AG04450 (cell line): Measurements from ENCODE around the gene TMEM229B. TPM values are rescaled to one million over a fixed set of nuclear protein-coding genes. Genes with fewer than 3 reads are reported as not detected.

Experiments
- CTCF ChIA-PET: fragments of 300-600, 350-600 bp; formaldehyde crosslinking; extraction: SDS; loops from one replicate; lab custom pipeline; 2022; ENCODE audit warnings: antibody characterized with exemption, inconsistent platforms; lab: Charles Lee
- POLR2A ChIA-PET: fragments of 350-600 bp; formaldehyde crosslinking; extraction: SDS; loops from one replicate; lab custom pipeline; 2021; ENCODE audit warnings: antibody characterized with exemption, inconsistent platforms; lab: Yijun Ruan, JAX
- DNase-seq: peaks from one replicate; pipeline ENCODE4 v3.0.0-alpha.2; 2011; ENCODE audit warnings: low read depth, low spot score
- H3K27ac ChIP-seq: one replicate; pipeline ENCODE4 v1.5.1; 2012; ENCODE audit warnings: low read depth, low read length, control low read depth
- H3K27me3 ChIP-seq: one replicate; pipeline ENCODE4 v1.6.0; 2012; ENCODE audit warnings: low read length; ENCODE audit not compliant: control insufficient read depth, insufficient read depth
- H3K4me3 ChIP-seq: 2 replicates; pipeline ENCODE4 v1.5.1; 2011; ENCODE audit warnings: mild to moderate bottlenecking, low read depth, low read length, control low read depth
- H3K9me3 ChIP-seq: 2 replicates; pipeline ENCODE4 v1.5.1; 2012; ENCODE audit warnings: low read length; ENCODE audit not compliant: control insufficient read depth, insufficient read depth
- polyA plus RNA-seq: library from polyadenylated mRNA; depleted of rRNA; stranded (reverse); fragments of >200 nt; gene quantifications from 2 replicates; pipeline ENCODE4 v1.2.3, GENCODE V29; 2011
- TF ChIP-seq, protein P1 (sequence below): IDR thresholded peaks from 2 replicates; pipeline ENCODE4 v1.5.1; 2011; ENCODE audit warnings: low read depth, low read length, control low read depth, inconsistent platforms

The TMEM229B gene
- polyA plus RNA-seq, 1 experiment: 0.07 TPM

- Histone ChIP-seq H3K27ac (no peak overlapping the region), H3K4me3 (no peak overlapping the region), H3K27me3 (peaks cover 10% of the 10 kb centered on the region), H3K9me3 (no peaks in the 10 kb centered on the region; the same call in 1 of the 2 replicates)
- ChIA-PET CTCF (no interaction called here), POLR2A (no interaction called here)
- TF ChIP-seq, protein P1, sequence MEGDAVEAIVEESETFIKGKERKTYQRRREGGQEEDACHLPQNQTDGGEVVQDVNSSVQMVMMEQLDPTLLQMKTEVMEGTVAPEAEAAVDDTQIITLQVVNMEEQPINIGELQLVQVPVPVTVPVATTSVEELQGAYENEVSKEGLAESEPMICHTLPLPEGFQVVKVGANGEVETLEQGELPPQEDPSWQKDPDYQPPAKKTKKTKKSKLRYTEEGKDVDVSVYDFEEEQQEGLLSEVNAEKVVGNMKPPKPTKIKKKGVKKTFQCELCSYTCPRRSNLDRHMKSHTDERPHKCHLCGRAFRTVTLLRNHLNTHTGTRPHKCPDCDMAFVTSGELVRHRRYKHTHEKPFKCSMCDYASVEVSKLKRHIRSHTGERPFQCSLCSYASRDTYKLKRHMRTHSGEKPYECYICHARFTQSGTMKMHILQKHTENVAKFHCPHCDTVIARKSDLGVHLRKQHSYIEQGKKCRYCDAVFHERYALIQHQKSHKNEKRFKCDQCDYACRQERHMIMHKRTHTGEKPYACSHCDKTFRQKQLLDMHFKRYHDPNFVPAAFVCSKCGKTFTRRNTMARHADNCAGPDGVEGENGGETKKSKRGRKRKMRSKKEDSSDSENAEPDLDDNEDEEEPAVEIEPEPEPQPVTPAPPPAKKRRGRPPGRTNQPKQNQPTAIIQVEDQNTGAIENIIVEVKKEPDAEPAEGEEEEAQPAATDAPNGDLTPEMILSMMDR: no peak
- no peak for DNase-seq
These were observed 15.0 kb downstream of the TMEM229B start for GRCh38 chr14:67473290-67474082.

DNA sequence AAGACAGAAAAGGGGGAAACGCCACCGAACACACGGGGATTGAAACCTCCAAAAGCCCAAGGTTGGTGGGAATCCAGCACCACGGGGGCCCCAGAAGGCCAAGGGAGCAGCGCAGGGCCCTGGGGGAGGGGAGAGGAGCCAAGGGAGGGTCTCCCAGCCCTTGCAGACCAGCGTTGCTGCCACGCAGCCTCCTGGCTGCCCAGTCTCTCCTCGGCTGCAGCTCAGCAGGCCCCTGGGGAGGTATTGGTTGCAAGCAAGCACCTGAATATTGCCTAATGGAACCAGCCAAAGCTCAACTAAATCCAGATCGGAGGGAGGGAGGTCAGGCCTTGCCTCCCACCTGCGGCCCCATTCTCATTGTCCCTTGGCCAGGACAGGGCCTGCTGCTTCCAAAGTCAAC lies 15.8 kb downstream of the TMEM229B start:
- H3K9me3 ChIP-seq: no peaks in the 10 kb centered on the region; the same call in 1 of the 2 replicates
- ChIA-PET CTCF (no interaction called here), POLR2A (no interaction called here)
- no peak overlapping the region for H3K4me3 ChIP-seq
- TF ChIP-seq, protein P1: no peak
- H3K27ac ChIP-seq: no peak overlapping the region
- H3K27me3 ChIP-seq: peaks cover 13% of the 10 kb centered on the region
- DNase-seq: no peak

DNA sequence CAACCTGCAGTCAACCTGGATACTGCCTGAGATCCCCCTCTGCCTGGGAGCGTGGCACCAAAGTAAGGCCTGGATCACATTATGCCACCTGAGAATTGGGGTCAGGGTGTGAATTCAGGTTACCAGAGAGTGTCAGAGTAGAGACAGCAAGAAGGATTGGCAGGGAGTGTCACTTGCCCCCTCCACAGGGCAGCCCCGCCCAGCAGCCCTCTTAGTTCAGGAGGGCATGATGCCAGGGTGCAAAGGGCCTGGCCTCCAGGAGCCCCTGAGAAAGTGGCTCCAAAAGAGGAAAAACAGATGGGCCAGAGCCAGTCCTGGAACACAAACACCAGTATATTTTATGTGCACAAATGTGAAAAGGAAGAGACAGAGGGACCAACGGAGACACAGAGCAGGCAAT lies 18.6 kb downstream of the TMEM229B start:
- Histone ChIP-seq H3K27me3 (peaks cover 21% of the 10 kb centered on the region), H3K27ac (no peak overlapping the region), H3K9me3 (no peaks in the 10 kb centered on the region; the same call in 1 of the 2 replicates), H3K4me3 (no peak overlapping the region)
- no peak for DNase-seq
- POLR2A ChIA-PET: no interaction called here
- CTCF ChIA-PET: interaction anchor here (0.7 kb wide), 1 partner anchor 102 kb away, joined by 3 read pairs; no protein-coding TSS in a partner anchor
- TF ChIP-seq, protein P1: no peak

GRCh38 chr14:67468378-67468730 lies 20.2 kb downstream of the TMEM229B start:
- Histone ChIP-seq H3K27ac (no peak overlapping the region), H3K4me3 (no peak overlapping the region), H3K9me3 (no peaks in the 10 kb centered on the region; the same call in 1 of the 2 replicates), H3K27me3 (peaks cover 21% of the 10 kb centered on the region)
- DNase-seq: no peak
- ChIA-PET POLR2A (no interaction called here), CTCF (no interaction called here)
- TF ChIP-seq, protein P1: no peak

DNA sequence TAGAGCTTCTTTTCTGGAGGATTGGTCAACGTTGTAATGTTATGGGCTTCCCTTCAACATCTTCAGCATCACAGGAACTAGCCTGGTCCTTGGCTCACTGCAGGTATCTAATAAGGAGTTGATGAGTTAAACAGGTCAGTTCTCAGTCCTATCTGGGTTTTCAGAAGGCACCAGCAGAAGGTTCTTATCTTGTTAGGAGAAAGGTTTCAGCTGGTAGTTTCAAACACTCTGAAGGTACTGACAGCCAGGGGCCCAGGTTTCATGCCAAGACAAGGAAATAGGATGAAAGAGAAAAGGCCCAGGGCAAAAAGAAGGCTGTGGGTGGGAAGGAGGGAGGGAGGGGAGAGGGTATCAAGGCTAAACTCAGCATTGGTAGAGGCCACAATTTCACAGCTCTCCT lies 21.4 kb downstream of the TMEM229B start:
- TF ChIP-seq, protein P1: no peak
- CTCF ChIA-PET: interaction anchor here (1.7 kb wide), 1 partner anchor 237 kb away, joined by 4 read pairs; no protein-coding TSS in a partner anchor

More for the DNA sequence above, 21.4 kb downstream of the TMEM229B start:
- Histone ChIP-seq H3K4me3 (no peak overlapping the region), H3K27me3 (peaks cover 24% of the 10 kb centered on the region), H3K9me3 (no peaks in the 10 kb centered on the region), H3K27ac (no peak overlapping the region)
- no peak for DNase-seq
- POLR2A ChIA-PET: interaction anchor here (0.7 kb wide), 1 partner anchor 24 kb away, joined by 3 read pairs; no protein-coding TSS in a partner anchor
